CD14-positive monocyte (primary cell): ENCODE results near the gene MANF. TPM values are rescaled to one million over a fixed set of nuclear protein-coding genes. Genes with fewer than 3 reads are reported as not detected.

Source experiments
- DNase-seq, 3 donors: peaks; one replicate each; pipeline ENCODE4 v3.0.0-alpha.2; 2011 to 2022
- H2AFZ ChIP-seq: 2 replicates; pipeline ENCODE4 v1.6.0; 2012; ENCODE audit warnings: mild to moderate bottlenecking, low read depth, low read length, inconsistent platforms; ENCODE audit not compliant: insufficient read depth, poor library complexity, severe bottlenecking
- H3K27ac ChIP-seq, 2 donors: 1 replicate in 1 of 2; 2 replicates in 1 of 2; pipeline ENCODE4 v1.5.1; 2012 to 2013; ENCODE audit warnings: low read length in 2 of 2, control low read depth in 1 of 2, inconsistent platforms in 1 of 2, low read depth in 1 of 2, mild to moderate bottlenecking in 1 of 2
- H3K27me3 ChIP-seq, 2 donors: one replicate each; pipeline versions ENCODE4 v1.6.0 to v1.6.1; 2011 to 2013; ENCODE audit warnings: low read length in 2 of 2; ENCODE audit not compliant: control insufficient read depth in 2 of 2, insufficient read depth in 2 of 2
- H3K36me3 ChIP-seq, 2 donors: replicated peaks in 1 of 2; 1 replicate in 1 of 2; 2 replicates in 1 of 2; pipeline versions ENCODE4 v1.5.1 to v1.6.1; 2012 to 2013; ENCODE audit warnings: low read length in 2 of 2, control low read depth in 1 of 2, inconsistent platforms in 1 of 2, mild to moderate bottlenecking in 1 of 2; ENCODE audit not compliant: insufficient read depth in 2 of 2, control insufficient read depth in 1 of 2
- H3K4me1 ChIP-seq, 2 donors: 1 replicate in 1 of 2; 2 replicates in 1 of 2; pipeline versions ENCODE4 v1.5.1 to v1.6.1; 2012 to 2013; ENCODE audit warnings: low read length in 2 of 2, control low read depth in 1 of 2, inconsistent platforms in 1 of 2, mild to moderate bottlenecking in 1 of 2, moderate library complexity in 1 of 2; ENCODE audit not compliant: insufficient read depth in 2 of 2, control insufficient read depth in 1 of 2
- H3K4me2 ChIP-seq: replicated peaks from 2 replicates; pipeline ENCODE3; 2012; ENCODE audit warnings: low read length, moderate library complexity, mild to moderate bottlenecking; ENCODE audit not compliant: poor library complexity, severe bottlenecking; ENCODE audit errors: extremely low read depth
- H3K4me3 ChIP-seq, 3 experiments: fragments of 200-600 bp in 1 of 3; sonication (generic) in 1 of 3; replicated peaks in 1 of 3; 1 replicate in 2 of 3; 2 replicates in 1 of 3; pipeline ENCODE4 v1.5.1; 2011 to 2013; ENCODE audit warnings: low read length in 3 of 3, mild to moderate bottlenecking in 3 of 3, control low read depth in 2 of 3, low read depth in 2 of 3, inconsistent platforms in 1 of 3, moderate library complexity in 1 of 3
- H3K79me2 ChIP-seq: 2 replicates; pipeline ENCODE4 v1.6.0; 2012; ENCODE audit warnings: mild to moderate bottlenecking, control low read depth, inconsistent platforms, low read length, moderate library complexity; ENCODE audit not compliant: insufficient read depth
- H3K9ac ChIP-seq: 2 replicates; pipeline ENCODE4 v1.6.0; 2017; ENCODE audit warnings: low read length, mild to moderate bottlenecking; ENCODE audit not compliant: insufficient read depth, poor library complexity, severe bottlenecking
- H3K9me3 ChIP-seq, 2 donors: replicated peaks in 1 of 2; 1 replicate in 1 of 2; 2 replicates in 1 of 2; pipeline versions ENCODE4 v1.5.1 to v1.6.1; 2012 to 2013; ENCODE audit warnings: low read length in 2 of 2, control low read depth in 1 of 2; ENCODE audit not compliant: control insufficient read depth in 1 of 2, insufficient read depth in 1 of 2
- H4K20me1 ChIP-seq: 2 replicates; pipeline ENCODE4 v1.6.0; 2012; ENCODE audit warnings: mild to moderate bottlenecking, low read length, control low read depth, moderate library complexity; ENCODE audit not compliant: insufficient read depth
- H3K27ac Mint-ChIP-seq, 7 donors: one replicate each; pipeline ENCODE4 v1.8.0; 2020; ENCODE audit warnings: mild to moderate bottlenecking in 7 of 7, mixed read lengths in 7 of 7, moderate library complexity in 6 of 7, inconsistent platforms in 2 of 7
- H3K27me3 Mint-ChIP-seq, 3 donors: one replicate each; pipeline ENCODE4 v1.8.0; 2021 to 2022; ENCODE audit warnings: low read depth in 3 of 3, mild to moderate bottlenecking in 3 of 3, mixed read lengths in 3 of 3, moderate library complexity in 3 of 3, inconsistent platforms in 1 of 3
- H3K36me3 Mint-ChIP-seq, 2 donors: one replicate each; pipeline ENCODE4 v1.8.0; 2020; ENCODE audit warnings: mixed read lengths in 2 of 2, inconsistent platforms in 1 of 2, mild to moderate bottlenecking in 1 of 2
- H3K4me1 Mint-ChIP-seq: one replicate; pipeline ENCODE4 v1.8.0; 2020; ENCODE audit warnings: mild to moderate bottlenecking, mixed read lengths
- H3K4me3 Mint-ChIP-seq, 2 donors: one replicate each; pipeline ENCODE4 v1.8.0; 2020; ENCODE audit warnings: mild to moderate bottlenecking in 2 of 2, mixed read lengths in 2 of 2, moderate library complexity in 1 of 2
- H3K9me3 Mint-ChIP-seq, 7 donors: one replicate each; pipeline ENCODE4 v1.8.0; 2020 to 2022; ENCODE audit warnings: mixed read lengths in 7 of 7, mild to moderate bottlenecking in 6 of 7, moderate library complexity in 6 of 7, inconsistent platforms in 2 of 7
- CTCF ChIP-seq: fragments of 200-600 bp; IDR thresholded peaks from one replicate; pipeline ENCODE4 v1.8.0; 2022; ENCODE audit warnings: antibody characterized with exemption, mild to moderate bottlenecking
- WGBS: methylation state at CpG from one replicate; pipeline ENCODE4 v1.1.5; 2013; ENCODE audit warnings: missing lambda C conversion rate; ENCODE audit not compliant: insufficient coverage; 5-methylcytosine and 5-hydroxymethylcytosine counted together
- intact Hi-C, 2 donors: fragments of 100-400 bp; cut with micrococcal nuclease; formaldehyde crosslinking; loops; one replicate each; pipeline versions ENCODE4 v1.15.0 to v1.15.1; 2023
- polyA plus RNA-seq, 3 donors: library from polyadenylated mRNA; depleted of rRNA in 1 of 3; unstranded in 2 of 3; stranded (reverse) in 1 of 3; fragments of 300-500 nt in 2 of 3; fragments of >200 nt in 1 of 3; fragmentation: Illumina TruSeq in 2 of 3; gene quantifications; 1 replicate in 2 of 3; 2 replicates in 1 of 3; pipeline ENCODE4 v1.2.3, GENCODE V29; 2012 to 2021

MANF gene
- polyA plus RNA-seq, 3 donors = 14.1 to 30.2 (median 23.6) TPM

GRCh38 chr3:51371943-51372557, 13.0 kb upstream of the MANF start:
- Histone ChIP-seq H3K4me1 (no peaks in the 10 kb centered on the region), H3K79me2 (no peaks in the 10 kb centered on the region), H3K9ac (no peak overlapping the region), H4K20me1 (no peaks in the 10 kb centered on the region), H2AFZ (no peak overlapping the region), H3K9me3 (peaks cover 0 to 5% of the 10 kb centered on the region in 2 donors), H3K4me3 (no peak overlapping the region), H3K27ac (no peak overlapping the region), H3K36me3 (no peaks in the 10 kb centered on the region), H3K4me2 (no peak overlapping the region), H3K27me3 (no peaks in the 10 kb centered on the region)
- Mint-ChIP-seq H3K4me1 (no peaks in the 10 kb centered on the region), H3K27me3 (peaks cover 0 to 10% (median 1%) of the 10 kb centered on the region in 3 donors), H3K9me3 (peaks cover 0 to 8% (median 0%) of the 10 kb centered on the region in 7 donors), H3K36me3 (no peaks in the 10 kb centered on the region), H3K4me3 (no peak overlapping the region), H3K27ac (no peak overlapping the region)
- DNase-seq = peak in 2 of 3 donors; percentile 35 to 41
- intact Hi-C loops = loop anchor here in 1 of 2 donors (5.0 to 10.0 kb wide), 2 partner anchors 275 to 397 kb away; no protein-coding TSS in a partner anchor
- TF ChIP-seq CTCF = peak; percentile 71
- WGBS = 0% methylated on average over 1 of the region's 4 CpGs

- intact Hi-C loops = loop anchor here in 1 of 2 donors (5.0 to 10.0 kb wide), 2 partner anchors 277 to 399 kb away; no protein-coding TSS in a partner anchor
These were observed 11.3 kb upstream of the MANF start for GRCh38 chr3:51373658-51374421.

More at GRCh38 chr3:51373658-51374421, 11.3 kb upstream of the MANF start:
- H3K9me3 ChIP-seq = no peaks in the 10 kb centered on the region
- H3K4me1 Mint-ChIP-seq = peaks cover 3% of the 10 kb centered on the region
- H3K27me3 Mint-ChIP-seq = peaks cover 3 to 8% (median 3%) of the 10 kb centered on the region in 3 donors
- no peaks in the 10 kb centered on the region for H3K9me3 Mint-ChIP-seq
- no peak overlapping the region for H3K27ac Mint-ChIP-seq
- TF ChIP-seq CTCF = no peak
- H3K36me3 Mint-ChIP-seq = no peaks in the 10 kb centered on the region
- H3K4me2 ChIP-seq = no peak overlapping the region
- H3K27ac ChIP-seq = no peak overlapping the region
- H3K9ac ChIP-seq = no peak overlapping the region
- WGBS = 90% methylated on average over 5 of the region's 5 CpGs
- H2AFZ ChIP-seq = no peak overlapping the region
- H4K20me1 ChIP-seq = no peaks in the 10 kb centered on the region
- H3K4me3 ChIP-seq = no peak overlapping the region
- no peaks in the 10 kb centered on the region for H3K79me2 ChIP-seq
- no peaks in the 10 kb centered on the region for H3K36me3 ChIP-seq
- no peak overlapping the region for H3K4me3 Mint-ChIP-seq
- H3K4me1 ChIP-seq = no peaks in the 10 kb centered on the region
- no peaks in the 10 kb centered on the region for H3K27me3 ChIP-seq
- no peak for DNase-seq
